Measurements from ENCODE around the gene KIAA0825. TPM values are rescaled to one million over a fixed set of nuclear protein-coding genes. Genes with fewer than 3 reads are reported as not detected.

Gene KIAA0825
- polyA plus RNA-seq, 3 donors from 2014 or later: 0.52 to 1.1 (median 0.58) TPM

DNA sequence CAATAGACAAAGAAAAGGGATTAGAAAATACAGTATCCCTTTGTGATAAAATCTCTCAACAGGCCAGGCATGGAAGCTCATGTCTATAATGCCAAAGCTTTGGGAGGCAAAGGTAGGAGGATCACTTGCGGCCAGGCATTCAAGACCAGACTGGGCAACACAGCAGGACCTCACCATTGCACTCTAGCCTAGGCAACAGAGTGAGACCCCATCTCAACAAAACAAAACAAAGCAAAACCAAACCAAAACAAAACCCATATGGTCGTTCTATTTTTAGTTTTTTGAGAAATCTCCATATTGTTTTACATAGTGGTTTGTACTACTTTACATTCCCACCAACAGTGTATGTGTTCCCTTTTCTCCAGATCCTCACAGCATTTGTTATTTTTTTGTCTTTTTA, 193.0 kb downstream of the KIAA0825 start:
- Mint-ChIP-seq H3K4me1 (no peaks in the 10 kb centered on the region), H3K36me3 (no peaks in the 10 kb centered on the region), H3K27me3 (ENCODE audit: low read depth in 3 of 3) (peaks cover 0 to 3% (median 1%) of the 10 kb centered on the region in 3 donors), H3K4me3 (no peak overlapping the region), H3K27ac (no peak overlapping the region), H3K9me3 (peaks cover 0 to 8% (median 5%) of the 10 kb centered on the region in 6 donors)
- no peak for DNase-seq

DNA sequence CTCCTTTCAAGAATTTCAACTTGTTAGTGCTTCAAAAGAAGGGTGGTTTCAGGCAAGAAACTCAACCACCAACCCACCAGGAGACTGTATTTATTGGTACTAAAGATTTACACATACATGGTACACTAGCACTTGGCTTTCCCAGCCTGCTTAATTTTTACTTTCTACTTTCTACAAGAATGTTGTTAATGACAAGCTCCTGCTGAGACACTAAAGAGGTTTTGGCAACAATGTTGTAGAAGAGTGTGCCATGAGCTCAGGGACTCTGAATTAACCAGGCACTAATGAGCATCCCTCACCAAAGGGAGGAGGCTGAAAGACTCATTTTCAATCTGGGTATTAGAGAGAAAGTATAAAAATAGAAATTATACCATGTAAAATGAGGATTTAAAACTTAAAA, 195.0 kb downstream of the KIAA0825 start:
- Mint-ChIP-seq H3K27ac (no peak overlapping the region), H3K36me3 (no peaks in the 10 kb centered on the region), H3K4me3 (no peak overlapping the region)

DNA sequence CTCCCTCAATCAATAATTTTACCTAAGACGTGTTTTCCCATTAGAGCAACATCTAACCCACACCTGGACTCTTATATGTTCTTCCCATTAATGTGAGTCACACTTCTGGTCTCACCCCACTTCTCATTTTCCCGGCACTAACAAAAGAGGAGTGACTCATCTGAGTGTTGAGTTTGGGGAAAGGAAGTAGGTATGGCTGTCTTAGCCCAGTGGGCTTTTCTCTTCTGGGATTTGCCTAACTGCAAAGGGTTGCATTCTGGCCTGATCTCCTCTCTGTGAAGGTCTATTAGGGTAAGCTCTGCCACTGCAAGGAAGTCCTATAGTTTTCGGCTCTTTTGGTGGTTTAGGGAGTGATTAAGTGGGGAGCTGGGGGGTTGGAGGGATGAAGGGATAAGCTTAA, 195.6 kb downstream of the KIAA0825 start:
- Mint-ChIP-seq H3K9me3 (peaks cover 0 to 3% (median under 1%) of the 10 kb centered on the region in 6 donors), H3K4me1 (no peaks in the 10 kb centered on the region), H3K27ac (no peak overlapping the region), H3K36me3 (no peaks in the 10 kb centered on the region), H3K27me3 (ENCODE audit: low read depth in 3 of 3) (peaks cover 0 to 3% (median 3%) of the 10 kb centered on the region in 3 donors), H3K4me3 (no peak overlapping the region)
- no peak for DNase-seq

More for the DNA sequence above, 195.0 kb downstream of the KIAA0825 start:
- Mint-ChIP-seq H3K9me3 (peaks cover 0 to 8% (median 3%) of the 10 kb centered on the region in 6 donors), H3K4me1 (no peaks in the 10 kb centered on the region), H3K27me3 (ENCODE audit: low read depth in 3 of 3) (peaks cover 0 to 3% (median 3%) of the 10 kb centered on the region in 3 donors)
- DNase-seq: no peak

DNA sequence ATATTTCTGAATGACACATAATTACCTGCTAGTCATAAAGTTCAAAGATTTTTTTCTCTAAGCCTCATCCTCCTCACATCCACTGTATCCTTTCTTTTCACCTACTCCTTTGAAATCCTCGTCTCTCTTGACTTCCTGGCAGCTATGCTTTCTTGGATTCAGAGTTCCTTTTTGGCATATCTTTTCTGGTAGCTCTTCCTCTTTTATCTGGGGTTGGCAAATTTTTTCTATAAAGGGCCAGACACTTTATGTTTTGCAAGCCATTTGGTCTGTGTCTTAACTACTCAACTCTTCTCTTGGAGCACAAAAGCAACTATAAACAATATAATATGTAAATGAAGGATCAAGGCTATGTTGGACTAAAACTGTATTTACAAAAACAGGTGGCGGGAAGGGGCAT, 197.5 kb downstream of the KIAA0825 start:
- Mint-ChIP-seq H3K27ac (no peak overlapping the region), H3K27me3 (ENCODE audit: low read depth in 3 of 3) (peaks cover 0 to 3% (median 3%) of the 10 kb centered on the region in 3 donors), H3K9me3 (no peaks in the 10 kb centered on the region), H3K36me3 (no peaks in the 10 kb centered on the region), H3K4me3 (no peak overlapping the region), H3K4me1 (peaks cover 2 to 9% of the 10 kb centered on the region in 2 donors)
- DNase-seq: no peak

DNA sequence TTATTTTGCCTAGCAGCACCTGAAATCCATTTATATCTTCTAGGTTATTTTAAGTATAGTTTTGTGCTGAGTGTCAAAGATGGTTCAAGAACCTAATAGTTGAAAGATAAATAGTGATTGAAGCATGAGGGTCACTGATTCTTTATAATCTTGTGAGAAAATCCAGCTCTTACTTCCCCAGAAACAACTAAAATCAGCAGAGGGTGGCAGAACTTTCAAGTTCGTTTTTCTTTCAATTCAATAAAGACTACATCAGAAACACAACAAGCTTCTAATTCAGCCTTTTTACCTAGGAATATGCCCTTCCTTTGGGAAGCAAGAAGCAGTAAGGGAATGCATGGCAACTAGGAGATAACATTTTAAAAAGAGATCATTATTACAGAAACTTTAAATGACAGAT, 202.6 kb downstream of the KIAA0825 start:
- DNase-seq: no peak
- peaks cover 2 to 10% of the 10 kb centered on the region in 2 donors for H3K4me1 Mint-ChIP-seq
- H3K27ac Mint-ChIP-seq: no peak overlapping the region
- peaks cover 0 to 3% (median 0%) of the 10 kb centered on the region in 3 donors for H3K36me3 Mint-ChIP-seq
- no peaks in the 10 kb centered on the region for H3K9me3 Mint-ChIP-seq
- H3K4me3 Mint-ChIP-seq: no peak overlapping the region
- H3K27me3 Mint-ChIP-seq (ENCODE audit: low read depth in 3 of 3): peaks cover 0 to 2% (median 0%) of the 10 kb centered on the region in 3 donors

DNA sequence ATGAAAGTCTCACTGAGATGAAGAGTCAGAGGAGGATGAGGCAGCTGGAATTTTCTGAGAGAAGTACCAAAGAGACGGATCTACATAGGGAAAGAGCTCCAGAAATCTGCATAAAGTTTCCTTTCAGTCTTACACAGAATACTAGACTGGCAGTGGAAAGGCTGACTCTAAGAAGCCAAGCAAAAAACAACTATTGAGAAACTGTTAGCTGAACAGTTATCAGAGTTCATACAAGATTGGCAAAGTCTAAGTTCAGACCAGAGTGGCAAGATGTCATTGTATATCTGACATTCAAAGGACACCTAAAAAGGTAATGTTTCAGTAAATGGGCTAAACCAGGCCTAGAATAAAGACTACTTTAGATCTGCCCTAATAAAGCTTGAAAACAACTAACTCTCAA, 209.0 kb downstream of the KIAA0825 start:
- peaks cover 0 to 2% (median 0%) of the 10 kb centered on the region in 6 donors for H3K9me3 Mint-ChIP-seq
- H3K27ac Mint-ChIP-seq: no peak overlapping the region
- DNase-seq: no peak
- peaks cover 3 to 7% (median 3%) of the 10 kb centered on the region in 3 donors for H3K36me3 Mint-ChIP-seq
- H3K4me3 Mint-ChIP-seq: no peak overlapping the region
- H3K4me1 Mint-ChIP-seq: no peaks in the 10 kb centered on the region
- peaks cover 0 to 2% (median 0%) of the 10 kb centered on the region in 3 donors for H3K27me3 Mint-ChIP-seq (ENCODE audit: low read depth in 3 of 3)

DNA sequence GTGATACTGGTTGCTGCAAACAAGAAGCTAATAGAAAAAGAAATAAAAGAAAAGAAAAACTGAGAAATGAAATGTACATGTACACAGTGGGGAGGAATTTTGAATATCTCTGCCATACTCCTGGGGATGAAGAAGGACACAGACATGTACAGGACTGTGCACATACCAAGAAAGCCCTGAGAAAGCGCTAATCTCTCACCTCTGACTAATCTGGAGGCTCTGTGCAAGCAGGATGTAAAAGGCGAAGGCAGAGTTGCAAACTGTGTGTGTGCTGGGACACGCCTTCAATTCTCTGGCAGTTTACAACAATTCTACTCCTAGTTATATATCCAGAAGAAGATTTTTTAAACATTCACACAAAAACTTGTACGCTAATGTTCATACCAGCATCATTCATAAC, 211.4 kb downstream of the KIAA0825 start:
- no peak for DNase-seq
- Mint-ChIP-seq H3K27ac (no peak overlapping the region), H3K27me3 (ENCODE audit: low read depth in 3 of 3) (peaks cover 0 to 2% (median 0%) of the 10 kb centered on the region in 3 donors), H3K36me3 (peaks cover 0 to 7% (median 3%) of the 10 kb centered on the region in 3 donors), H3K9me3 (peaks cover 0 to 2% (median 0%) of the 10 kb centered on the region in 6 donors), H3K4me1 (no peaks in the 10 kb centered on the region), H3K4me3 (no peak overlapping the region)

DNA sequence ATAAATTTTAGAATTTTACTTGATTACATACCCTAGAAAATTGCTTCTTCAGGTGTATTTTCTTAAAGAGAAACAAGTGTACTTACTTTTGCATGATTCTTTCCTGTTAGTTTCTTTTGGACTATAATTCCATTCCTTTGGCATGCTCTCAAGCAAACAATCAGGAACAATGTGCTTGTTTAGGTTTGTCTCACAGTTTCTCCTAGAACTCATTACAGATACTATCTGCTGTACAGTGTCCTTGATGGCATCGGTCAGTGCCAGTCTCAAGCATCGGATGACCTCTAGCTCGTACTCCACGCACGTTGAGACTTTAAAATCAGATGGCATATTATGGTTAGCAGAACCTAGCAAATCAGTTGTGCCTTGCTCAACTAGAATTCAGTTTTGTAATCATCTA, 214.9 kb downstream of the KIAA0825 start:
- Mint-ChIP-seq H3K4me3 (no peak overlapping the region), H3K27me3 (ENCODE audit: low read depth in 3 of 3) (no peaks in the 10 kb centered on the region), H3K9me3 (peaks cover 0 to 2% (median 0%) of the 10 kb centered on the region in 6 donors), H3K36me3 (peaks cover 0 to 3% (median 0%) of the 10 kb centered on the region in 3 donors), H3K4me1 (no peaks in the 10 kb centered on the region), H3K27ac (no peak overlapping the region)
- DNase-seq: no peak

DNA sequence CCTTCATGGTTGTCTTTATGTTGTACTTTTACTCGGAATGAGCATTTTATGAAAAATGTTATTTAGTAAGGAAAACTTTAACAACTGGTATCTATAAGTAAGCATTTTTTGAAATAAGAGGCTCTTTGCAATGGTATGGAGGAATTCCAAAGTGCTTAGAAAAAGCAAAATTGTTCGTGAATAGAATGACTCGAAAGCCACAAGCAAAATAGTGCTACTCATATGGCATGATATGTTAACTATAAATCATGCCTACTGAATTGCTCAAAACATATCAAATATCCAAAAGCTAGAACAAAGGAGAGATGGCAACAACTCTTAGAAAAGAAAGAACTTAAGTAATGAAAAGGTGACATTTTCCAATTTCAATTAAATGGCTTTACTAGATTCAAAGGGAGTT, 216.3 kb downstream of the KIAA0825 start:
- Mint-ChIP-seq H3K9me3 (no peaks in the 10 kb centered on the region), H3K27me3 (ENCODE audit: low read depth in 3 of 3) (no peaks in the 10 kb centered on the region), H3K36me3 (peaks cover 0 to under 1% (median 0%) of the 10 kb centered on the region in 3 donors), H3K4me3 (no peak overlapping the region), H3K4me1 (no peaks in the 10 kb centered on the region), H3K27ac (no peak overlapping the region)
- DNase-seq: no peak

DNA sequence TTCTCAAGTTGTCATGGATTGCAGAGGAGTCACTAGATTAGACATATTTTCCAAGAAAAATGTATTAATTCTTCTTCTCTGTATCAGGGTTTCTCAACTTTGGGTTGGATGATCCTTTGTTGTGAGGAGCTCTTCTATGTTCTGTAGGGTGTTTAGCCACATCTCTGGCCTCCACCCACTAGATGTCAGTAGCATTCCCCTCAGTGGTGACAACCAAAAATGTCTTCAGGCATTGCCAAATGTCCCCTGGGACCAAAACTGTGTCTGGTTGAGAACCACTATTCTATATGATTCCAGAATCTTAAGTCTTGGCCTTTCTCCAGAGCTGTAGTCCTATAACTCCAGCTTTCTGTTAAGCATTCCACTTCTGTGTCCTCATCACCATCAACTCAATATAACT, 220.9 kb downstream of the KIAA0825 start:
- DNase-seq: no peak
- Mint-ChIP-seq H3K27ac (no peak overlapping the region), H3K4me1 (no peaks in the 10 kb centered on the region), H3K4me3 (no peak overlapping the region), H3K36me3 (peaks cover 0 to 9% (median 0%) of the 10 kb centered on the region in 3 donors), H3K9me3 (no peaks in the 10 kb centered on the region), H3K27me3 (ENCODE audit: low read depth in 3 of 3) (peaks cover 0 to 1% (median 0%) of the 10 kb centered on the region in 3 donors)

DNA sequence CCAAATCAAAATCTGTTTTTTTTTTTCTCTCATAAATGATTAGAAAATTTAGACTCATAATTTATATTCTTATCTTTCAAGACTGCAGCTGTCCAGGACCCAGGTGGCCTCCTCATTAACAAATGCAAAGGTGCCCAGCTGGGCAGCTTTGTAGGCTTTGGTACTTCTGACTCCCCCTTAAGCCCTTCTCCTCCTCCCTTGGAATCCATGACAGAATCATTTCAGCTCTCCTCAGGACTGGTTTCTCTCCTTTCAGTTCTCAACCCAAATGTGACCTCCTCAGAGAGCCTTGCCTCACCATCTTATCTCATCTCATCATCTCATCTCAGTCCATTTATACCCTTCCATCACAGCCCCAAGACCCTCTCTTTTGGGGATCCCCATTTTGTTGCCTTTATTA, 221.7 kb downstream of the KIAA0825 start:
- peaks cover 0 to 9% (median 0%) of the 10 kb centered on the region in 3 donors for H3K36me3 Mint-ChIP-seq
- H3K27ac Mint-ChIP-seq: no peak overlapping the region
- H3K27me3 Mint-ChIP-seq (ENCODE audit: low read depth in 3 of 3): peaks cover 0 to 1% (median 0%) of the 10 kb centered on the region in 3 donors
- no peak for DNase-seq
- no peak overlapping the region for H3K4me3 Mint-ChIP-seq
- H3K4me1 Mint-ChIP-seq: no peaks in the 10 kb centered on the region
- H3K9me3 Mint-ChIP-seq: no peaks in the 10 kb centered on the region

DNA sequence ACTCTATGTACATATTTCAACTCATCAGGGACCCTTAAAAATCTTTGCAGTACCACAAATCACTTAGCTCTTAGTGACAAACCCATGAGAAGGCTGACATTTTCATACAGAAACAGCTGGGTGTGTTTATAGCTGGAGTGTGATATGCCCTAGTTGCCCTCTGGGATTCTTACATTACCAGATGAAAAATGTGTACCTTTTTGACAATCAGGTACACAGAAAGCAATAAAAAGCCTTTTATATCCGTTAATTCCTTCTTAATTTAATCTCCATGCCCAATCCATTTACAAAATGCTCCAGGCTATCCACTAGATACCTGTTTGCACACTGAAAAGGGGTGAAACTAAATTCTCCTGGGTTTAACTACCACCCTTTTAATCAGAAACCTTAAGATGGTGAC, 222.9 kb downstream of the KIAA0825 start:
- Mint-ChIP-seq H3K4me1 (no peaks in the 10 kb centered on the region), H3K9me3 (no peaks in the 10 kb centered on the region), H3K27me3 (ENCODE audit: low read depth in 3 of 3) (peaks cover 0 to 1% (median 0%) of the 10 kb centered on the region in 3 donors), H3K27ac (no peak overlapping the region), H3K4me3 (no peak overlapping the region), H3K36me3 (peaks cover 0 to 9% (median 0%) of the 10 kb centered on the region in 3 donors)
- DNase-seq: no peak

DNA sequence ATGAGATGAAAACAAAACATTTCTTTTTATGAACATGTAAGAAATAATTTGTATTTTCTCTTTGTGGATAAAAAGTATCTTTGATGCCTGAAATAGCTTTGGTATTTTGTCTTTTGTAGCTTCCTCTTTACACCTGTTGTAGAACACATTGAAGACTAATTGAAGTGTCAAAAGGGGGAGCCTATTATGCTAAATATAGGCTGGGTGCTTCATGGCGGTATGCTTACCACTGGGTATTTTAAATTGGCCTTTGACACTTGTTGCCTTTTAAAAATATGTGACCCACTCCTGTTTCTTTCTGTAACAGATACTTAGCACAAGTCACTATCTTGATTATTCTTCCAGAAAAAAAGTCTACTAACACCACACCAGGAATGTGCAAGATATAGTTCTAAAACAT, 226.4 kb downstream of the KIAA0825 start:
- Mint-ChIP-seq H3K4me1 (peaks cover 5 to 11% of the 10 kb centered on the region in 2 donors), H3K27me3 (ENCODE audit: low read depth in 3 of 3) (peaks cover 0 to 1% (median 1%) of the 10 kb centered on the region in 3 donors), H3K36me3 (peaks cover 0 to 8% (median 0%) of the 10 kb centered on the region in 3 donors), H3K9me3 (no peaks in the 10 kb centered on the region), H3K4me3 (no peak overlapping the region), H3K27ac (no peak overlapping the region)
- no peak for DNase-seq

DNA sequence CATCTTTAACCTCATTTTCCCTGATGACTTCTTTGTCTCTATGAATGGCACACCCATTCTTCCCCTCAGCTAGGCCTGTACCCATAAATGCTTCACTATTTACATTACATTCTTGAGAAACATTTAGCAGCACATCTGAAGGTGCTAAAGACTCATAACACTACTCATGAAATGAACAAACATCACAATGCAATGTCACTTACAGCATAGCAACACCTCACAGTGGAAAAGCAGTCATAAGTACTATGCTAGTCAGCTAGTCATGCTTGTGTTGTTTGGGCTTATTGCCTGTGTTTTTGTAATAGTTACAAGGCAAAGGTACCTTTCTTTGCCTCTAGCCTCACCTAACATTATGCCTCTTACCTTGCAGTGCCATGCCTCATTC, 228.9 kb downstream of the KIAA0825 start:
- Mint-ChIP-seq H3K4me1 (peaks cover 5 to 11% of the 10 kb centered on the region in 2 donors), H3K27me3 (ENCODE audit: low read depth in 3 of 3) (peaks cover 0 to 1% (median 0%) of the 10 kb centered on the region in 3 donors), H3K4me3 (no peak overlapping the region), H3K36me3 (no peaks in the 10 kb centered on the region), H3K9me3 (no peaks in the 10 kb centered on the region), H3K27ac (no peak overlapping the region)
- no peak for DNase-seq

All from immature natural killer cell (primary cell).